Keratinocyte (primary cell): Measurements from ENCODE around the gene LPCAT1.

Experiments used
- EZH2 ChIP-seq: IDR thresholded peaks from one replicate; pipeline ENCODE4 v1.6.1; 2012; ENCODE audit warnings: inconsistent platforms, mild to moderate bottlenecking, low read length, moderate library complexity
- TF ChIP-seq, protein P1 (sequence below), 3 experiments: IDR thresholded peaks in 1 of 3; conservative IDR thresholded peaks in 1 of 3; optimal IDR thresholded peaks in 1 of 3; 2 replicates in 2 of 3; 3 replicates in 1 of 3; pipeline versions ENCODE3 to v1.5.1; 2011; ENCODE audit warnings: low read length in 3 of 3, mild to moderate bottlenecking in 3 of 3, moderate library complexity in 2 of 3, control low read depth in 1 of 3, inconsistent platforms in 1 of 3; ENCODE audit not compliant: insufficient read depth in 2 of 3; ENCODE audit errors: extremely low read depth in 1 of 3

DNA sequence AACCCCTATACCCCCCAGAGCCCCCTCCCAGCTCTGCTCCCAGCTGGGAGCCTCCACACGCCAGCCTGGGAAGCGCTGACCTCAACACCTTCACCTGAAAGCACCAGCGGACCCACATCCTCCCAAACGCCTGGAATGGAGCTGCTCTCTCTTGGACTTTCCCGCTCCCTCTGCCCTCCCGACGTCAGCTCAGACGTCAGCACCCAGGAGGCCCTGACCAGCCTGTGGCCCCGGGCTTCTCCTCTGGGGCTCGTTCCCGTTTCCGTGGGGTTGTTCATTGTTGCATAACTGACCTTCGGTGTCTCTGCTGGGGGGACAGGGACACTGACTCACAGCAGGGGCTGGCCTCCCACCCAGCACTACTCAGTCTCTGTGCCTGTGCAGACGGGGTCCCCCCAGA, 43.5 kb downstream of the LPCAT1 start:
- TF ChIP-seq, protein P1, sequence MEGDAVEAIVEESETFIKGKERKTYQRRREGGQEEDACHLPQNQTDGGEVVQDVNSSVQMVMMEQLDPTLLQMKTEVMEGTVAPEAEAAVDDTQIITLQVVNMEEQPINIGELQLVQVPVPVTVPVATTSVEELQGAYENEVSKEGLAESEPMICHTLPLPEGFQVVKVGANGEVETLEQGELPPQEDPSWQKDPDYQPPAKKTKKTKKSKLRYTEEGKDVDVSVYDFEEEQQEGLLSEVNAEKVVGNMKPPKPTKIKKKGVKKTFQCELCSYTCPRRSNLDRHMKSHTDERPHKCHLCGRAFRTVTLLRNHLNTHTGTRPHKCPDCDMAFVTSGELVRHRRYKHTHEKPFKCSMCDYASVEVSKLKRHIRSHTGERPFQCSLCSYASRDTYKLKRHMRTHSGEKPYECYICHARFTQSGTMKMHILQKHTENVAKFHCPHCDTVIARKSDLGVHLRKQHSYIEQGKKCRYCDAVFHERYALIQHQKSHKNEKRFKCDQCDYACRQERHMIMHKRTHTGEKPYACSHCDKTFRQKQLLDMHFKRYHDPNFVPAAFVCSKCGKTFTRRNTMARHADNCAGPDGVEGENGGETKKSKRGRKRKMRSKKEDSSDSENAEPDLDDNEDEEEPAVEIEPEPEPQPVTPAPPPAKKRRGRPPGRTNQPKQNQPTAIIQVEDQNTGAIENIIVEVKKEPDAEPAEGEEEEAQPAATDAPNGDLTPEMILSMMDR (optimal IDR thresholded peaks at IDR 0.05 in 1 of 3, IDR thresholded peaks at IDR 0.05 in 1 of 3, conservative IDR thresholded peaks at IDR 0.05 in 1 of 3; ENCODE audit: extremely low read depth in 1 of 3, insufficient read depth in 2 of 3, low read length in 3 of 3) = no peak
- no peak for TF ChIP-seq EZH2
